GM18498 (cell line): ENCODE results near the gene LAMC1.

Source experiments
- ATAC-seq: cut with Tn5 transposase; IDR thresholded peaks from one replicate; pipeline ENCODE4 v1.9.1; 2021; ENCODE audit warnings: mild to moderate bottlenecking, moderate library complexity; ENCODE audit not compliant: unreplicated experiment

LAMC1 gene

DNA sequence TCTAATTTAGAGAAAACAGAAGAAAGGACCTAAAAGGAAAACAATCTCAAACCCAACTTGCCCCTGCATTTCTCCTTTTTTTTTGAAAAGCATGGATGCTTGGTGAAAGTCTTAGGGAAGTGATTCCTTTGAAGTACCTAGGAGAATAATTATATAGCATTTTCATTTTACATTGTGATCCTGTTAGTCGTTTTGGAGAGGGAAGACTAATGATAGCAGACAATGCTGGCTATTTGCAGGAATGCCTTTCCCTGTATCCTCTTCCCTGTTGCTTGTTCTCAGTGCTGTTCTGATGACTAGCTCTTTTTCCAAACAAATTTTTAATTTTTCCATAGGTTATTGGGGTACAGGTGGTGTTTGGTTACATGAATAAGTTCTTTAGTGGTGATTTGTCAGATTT, 53.9 kb downstream of the LAMC1 start:
- ATAC-seq, result no peak

GRCh38 chr1:183079712-183080388, 56.6 kb downstream of the LAMC1 start:
- ATAC-seq, result no peak

- ATAC-seq, result no peak
Measured at GRCh38 chr1:183080406-183080805, 57.2 kb downstream of the LAMC1 start.

DNA sequence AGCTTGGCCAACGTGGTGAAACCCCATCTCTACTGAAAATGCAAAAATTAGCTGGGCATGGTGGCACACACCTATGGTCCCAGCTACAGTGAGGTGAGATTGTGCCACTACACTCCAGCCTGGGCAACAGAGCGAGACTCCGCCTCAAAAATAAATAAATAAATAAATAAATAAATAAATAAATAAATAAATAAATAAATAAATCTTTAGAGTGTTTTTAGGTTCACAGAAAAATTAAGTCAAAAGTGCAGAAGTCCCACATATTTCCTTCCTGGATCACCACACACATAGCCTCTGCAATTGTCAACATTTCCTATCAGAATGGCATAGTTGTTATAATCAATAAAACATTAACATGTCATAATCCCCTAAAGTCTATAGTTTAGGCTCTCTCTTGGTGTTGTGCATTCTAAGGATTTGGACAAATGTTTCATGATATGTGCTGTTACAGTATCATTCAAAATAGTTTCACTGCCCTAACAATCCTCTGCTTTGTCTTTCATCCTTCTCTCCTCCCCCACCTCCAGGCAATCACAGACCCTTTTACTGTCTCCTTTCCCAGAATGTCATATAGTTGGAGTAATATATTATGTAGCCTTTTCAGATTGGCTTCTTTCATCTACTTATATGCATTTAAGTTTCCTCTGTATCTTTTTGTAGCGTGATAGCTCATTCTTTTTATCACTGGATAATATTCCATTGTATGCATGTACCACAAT, 58.3 kb downstream of the LAMC1 start:
- no peak for ATAC-seq

GRCh38 chr1:183082650-183083049, 59.4 kb downstream of the LAMC1 start:
- no peak for ATAC-seq

DNA sequence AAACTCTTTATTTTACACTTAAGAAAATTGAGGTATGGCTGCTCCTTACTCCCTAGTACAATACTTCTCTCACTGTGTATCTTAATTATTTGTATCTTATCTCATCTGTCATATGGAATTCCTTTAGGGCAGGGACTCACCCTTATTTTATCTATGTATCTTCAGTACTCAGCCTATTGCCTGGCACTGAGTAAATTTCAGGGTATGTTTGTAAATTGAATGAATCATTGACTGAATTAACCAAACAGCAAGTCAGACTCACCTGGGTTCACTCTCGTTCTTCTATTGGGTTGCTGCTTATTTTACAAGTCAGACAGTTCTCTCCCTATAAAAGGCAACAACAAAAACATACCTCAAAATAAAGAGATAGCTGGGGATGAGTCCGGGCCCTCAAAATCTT, 63.8 kb downstream of the LAMC1 start:
- ATAC-seq, result no peak

- ATAC-seq, result no peak
Measured at GRCh38 chr1:183089025-183089639, 65.9 kb downstream of the LAMC1 start.

DNA sequence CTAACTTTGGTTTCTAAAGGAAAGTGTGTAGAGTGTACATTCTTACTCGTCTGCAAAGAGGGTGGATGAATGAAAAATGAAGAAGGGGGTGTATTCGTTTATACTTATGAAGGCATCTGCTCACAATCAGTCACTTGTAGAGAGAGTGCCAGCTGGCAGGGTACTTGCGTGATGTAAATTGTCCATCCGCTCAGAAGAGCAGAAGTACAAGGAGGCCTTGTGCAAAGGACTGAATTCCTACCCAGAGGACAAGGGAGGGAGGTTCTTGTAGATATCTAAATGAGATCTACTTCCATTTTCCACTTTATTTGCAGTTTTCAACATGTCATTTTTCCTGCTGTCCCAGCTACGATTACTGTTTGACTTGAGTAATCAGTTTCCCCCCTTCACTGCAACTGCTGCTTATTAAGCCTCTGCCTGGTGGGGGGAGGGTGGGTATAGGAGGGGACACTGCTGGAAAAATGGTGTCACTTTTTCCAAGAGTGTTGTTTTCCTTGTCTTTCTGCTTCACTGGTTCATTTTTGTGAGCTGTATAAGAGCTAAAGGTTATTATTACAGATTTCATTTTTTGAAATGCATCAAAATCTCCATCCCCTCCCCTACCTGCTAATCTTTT, 67.3 kb downstream of the LAMC1 start:
- ATAC-seq, result no peak

DNA sequence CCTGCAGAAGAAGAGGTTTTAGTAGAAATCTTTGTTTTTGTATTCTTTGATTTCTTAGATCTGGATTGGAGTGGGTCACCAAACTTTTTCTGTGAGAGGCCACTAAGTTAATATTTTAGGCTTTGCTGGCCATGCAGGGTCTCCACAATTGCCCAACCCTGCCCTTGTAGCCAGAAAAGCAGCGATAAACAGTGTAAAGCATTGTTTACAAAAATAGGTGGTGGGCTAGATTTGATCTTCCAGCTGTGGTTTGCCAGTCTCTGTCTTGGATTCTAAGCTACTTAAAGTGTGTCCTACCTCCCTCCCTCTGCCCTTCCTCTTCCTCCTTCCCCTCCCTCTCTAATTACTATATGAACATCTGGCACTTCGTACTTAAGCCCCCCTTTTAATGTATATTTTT, 68.0 kb downstream of the LAMC1 start:
- no peak for ATAC-seq

DNA sequence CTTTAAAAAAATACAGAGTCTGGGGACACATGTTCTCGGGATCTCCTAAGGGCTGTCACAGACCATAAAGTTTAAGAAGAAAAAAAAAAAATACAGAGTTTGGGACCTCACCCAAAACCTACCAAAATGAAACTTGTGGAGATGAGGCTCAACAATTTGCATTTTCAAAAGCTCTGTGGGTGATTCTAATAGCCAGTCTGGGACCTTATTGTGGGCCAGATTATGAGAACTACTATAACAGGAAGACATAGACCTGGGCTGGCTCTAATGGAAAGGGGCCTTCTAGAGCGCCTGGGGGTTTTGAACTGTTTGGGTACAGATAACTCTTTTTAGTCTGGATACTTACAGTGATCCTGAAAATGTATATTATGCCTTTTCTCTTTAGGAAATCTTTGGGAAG, 69.1 kb downstream of the LAMC1 start:
- peak; percentile 60 for ATAC-seq

- no peak for ATAC-seq
Measured at GRCh38 chr1:183093066-183093668, 69.9 kb downstream of the LAMC1 start.

GRCh38 chr1:183093786-183094298, 70.6 kb downstream of the LAMC1 start:
- no peak for ATAC-seq

DNA sequence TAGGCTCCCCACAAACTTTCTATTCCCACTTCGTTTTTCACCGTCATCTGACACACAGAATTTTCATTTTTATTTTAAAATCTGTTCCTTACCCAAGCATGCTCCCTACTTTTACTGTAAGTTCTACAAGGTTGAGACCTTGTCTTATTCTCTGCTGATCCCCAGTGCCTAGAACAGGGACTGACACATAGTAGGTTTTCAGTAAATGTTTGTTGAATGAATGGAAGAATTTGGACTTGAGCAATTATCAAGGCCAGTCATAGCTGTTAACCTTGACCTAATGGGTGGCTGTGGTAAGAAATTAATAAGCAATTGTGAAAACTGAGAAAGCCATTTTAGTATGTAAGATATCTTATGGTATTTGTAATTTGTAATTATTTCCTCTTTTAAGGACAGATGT, 71.1 kb downstream of the LAMC1 start:
- ATAC-seq, result no peak

DNA sequence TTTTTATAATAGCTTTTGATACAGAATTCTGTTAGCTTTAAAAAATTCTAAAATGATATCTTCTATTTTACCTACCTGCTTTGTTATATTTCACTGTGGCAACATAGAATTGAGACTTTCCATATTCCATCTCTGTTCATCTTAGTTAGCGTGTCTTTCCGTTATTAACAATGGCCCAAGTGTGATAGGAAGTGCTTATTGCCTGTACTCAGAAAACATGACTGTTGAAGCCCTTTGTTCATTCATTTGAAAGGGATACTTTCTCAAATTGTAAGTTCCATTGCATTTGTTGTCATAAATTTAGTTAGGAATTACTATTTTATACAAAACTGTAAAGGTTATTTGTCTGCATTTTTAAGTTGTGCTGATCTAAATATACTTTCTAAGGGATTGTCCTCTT, 73.1 kb downstream of the LAMC1 start:
- ATAC-seq, result no peak

DNA sequence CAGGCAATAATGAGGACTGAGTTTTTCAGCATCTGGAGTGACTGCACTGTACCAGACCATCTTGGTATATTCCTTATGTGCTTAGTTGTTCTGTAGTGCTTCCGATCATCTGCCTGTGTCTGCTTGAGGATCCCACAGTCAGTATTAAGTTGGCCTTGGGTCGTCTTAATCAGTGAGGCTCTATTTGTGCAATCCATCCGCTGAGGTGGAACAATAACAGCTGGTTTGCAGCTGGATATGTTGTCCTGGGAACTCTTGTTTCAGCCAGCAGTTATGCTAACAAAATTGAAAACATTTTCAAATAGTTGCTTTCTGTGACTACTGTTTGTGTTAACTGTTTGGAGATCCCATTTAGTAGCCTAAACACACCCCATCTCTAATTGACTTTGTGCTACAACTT, 73.7 kb downstream of the LAMC1 start:
- ATAC-seq, result no peak

- no peak for ATAC-seq
Measured at GRCh38 chr1:183097438-183098051, 74.3 kb downstream of the LAMC1 start.

DNA sequence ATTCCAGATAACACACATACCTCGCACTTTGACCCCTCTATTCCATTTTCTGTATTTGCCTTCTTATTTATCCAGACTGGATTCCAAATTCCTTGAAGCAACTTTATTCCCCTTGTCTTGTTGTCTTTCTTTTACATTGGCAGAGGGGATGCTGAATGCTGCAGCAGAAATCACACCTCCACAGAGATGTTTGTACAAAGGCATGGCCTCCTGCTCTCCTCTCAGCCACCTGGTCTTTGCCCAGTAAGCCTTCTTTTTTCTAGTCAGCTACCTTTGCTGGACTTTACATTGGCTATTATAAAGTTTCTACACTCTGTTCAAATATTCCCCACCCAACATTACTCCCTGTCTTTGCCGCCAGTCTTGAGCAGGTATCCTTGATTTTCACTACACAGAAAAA, 75.1 kb downstream of the LAMC1 start:
- ATAC-seq, result no peak

GRCh38 chr1:183100361-183100974, 77.2 kb downstream of the LAMC1 start:
- ATAC-seq, result no peak

GRCh38 chr1:183101081-183101480, 77.9 kb downstream of the LAMC1 start:
- ATAC-seq, result no peak

GRCh38 chr1:183101841-183102276, 78.6 kb downstream of the LAMC1 start:
- ATAC-seq, result peak; percentile 75
